Measurements from ENCODE around the gene CDK11A.

- TF ChIP-seq POLR2A (IDR thresholded peaks at IDR 0.05) = no peak
- TF ChIP-seq CTCF (IDR thresholded peaks at IDR 0.05) = no peak
- TF ChIP-seq POLR2AphosphoS5 (IDR thresholded peaks at IDR 0.05) = no peak
Observed at GRCh38 chr1:1671365-1672119, 52.6 kb downstream of the CDK11A start.

All from breast epithelium (tissue), 3 donors.